Gastroesophageal sphincter (tissue), 4 donors: ENCODE measurements around the gene DNAJC9. TPM values are rescaled to one million over a fixed set of nuclear protein-coding genes. Genes with fewer than 3 reads are reported as not detected.

Source experiments
- ATAC-seq: fragments of 150-250 bp; one replicate; pipeline ENCODE4 v1.9.1; 2016; ENCODE audit warnings: mild to moderate bottlenecking, moderate library complexity
- H3K27ac ChIP-seq, 4 donors: fragments of 200-600 bp; sonication (generic) in 3 of 4; 1 replicate in 3 of 4; 2 replicates in 1 of 4; pipeline ENCODE4 v1.5.1; 2016 to 2019
- H3K27me3 ChIP-seq: fragments of 200-600 bp; sonication (generic); one replicate; pipeline ENCODE4 v1.5.1; 2019
- H3K36me3 ChIP-seq, 2 donors: fragments of 200-600 bp; sonication (generic); one replicate each; pipeline ENCODE4 v1.5.1; 2019; ENCODE audit warnings: control low read depth in 1 of 2
- H3K4me1 ChIP-seq, 3 donors: fragments of 200-600 bp; sonication (generic); 1 replicate in 2 of 3; 2 replicates in 1 of 3; pipeline ENCODE4 v1.5.1; 2016 to 2019; ENCODE audit warnings: control low read depth in 2 of 3
- H3K4me3 ChIP-seq, 2 donors: fragments of 200-600 bp; sonication (generic); one replicate each; pipeline ENCODE4 v1.5.1; 2019; ENCODE audit warnings: mild to moderate bottlenecking in 1 of 2, moderate library complexity in 1 of 2
- H3K9me3 ChIP-seq, 3 donors: fragments of 200-600 bp; sonication (generic); one replicate each; pipeline ENCODE4 v1.5.1; 2017 to 2019; ENCODE audit warnings: control low read depth in 2 of 3
- CTCF ChIP-seq, 4 experiments: fragments of 200-600 bp in 2 of 4; fragments of 450-650 bp in 2 of 4; sonication (generic) in 1 of 4; IDR thresholded peaks; one replicate each; pipeline ENCODE4 v1.5.1; 2017 to 2019; ENCODE audit warnings: antibody characterized with exemption in 4 of 4, mild to moderate bottlenecking in 2 of 4, moderate library complexity in 2 of 4
- EP300 ChIP-seq: sonication (generic); formaldehyde crosslinking; IDR thresholded peaks from one replicate; pipeline ENCODE4 v1.6.1; 2017; ENCODE audit warnings: antibody characterized with exemption, mild to moderate bottlenecking
- POLR2A ChIP-seq, 2 donors: fragments of 450-650 bp; IDR thresholded peaks; one replicate each; pipeline ENCODE4 v1.6.1; 2017; ENCODE audit warnings: antibody characterized with exemption in 2 of 2, mild to moderate bottlenecking in 2 of 2, moderate library complexity in 1 of 2
- POLR2AphosphoS5 ChIP-seq: sonication (generic); formaldehyde crosslinking; IDR thresholded peaks from one replicate; pipeline ENCODE4 v1.6.1; 2017; ENCODE audit warnings: antibody characterized with exemption
- WGBS, 2 donors: methylation state at CpG; one replicate each; pipeline ENCODE4 v1.1.5; 2018; ENCODE audit warnings: low coverage in 1 of 2; 5-methylcytosine and 5-hydroxymethylcytosine counted together
- total RNA-seq, 4 donors: library from RNA; depleted of rRNA; stranded (reverse); fragments of >200 nt; gene quantifications; one replicate each; pipeline ENCODE4 v1.1.0, GENCODE V29; 2016

DNAJC9 gene
- total RNA-seq, 4 donors from 2014 or later: 11.8 to 20.2 (median 14.3) TPM

- H3K27ac ChIP-seq: no peak overlapping the region
- peaks cover 0 to 13% (median 0%) of the 10 kb centered on the region in 3 donors for H3K4me1 ChIP-seq
- peaks cover 0 to 25% of the 10 kb centered on the region in 2 donors for H3K36me3 ChIP-seq
- 90 to 96% methylated on average over 2 to 3 of the region's 3 CpGs for WGBS, 2 donors
- no peak overlapping the region for H3K4me3 ChIP-seq
- no peaks in the 10 kb centered on the region for H3K27me3 ChIP-seq
- no peak for ATAC-seq
- no peaks in the 10 kb centered on the region for H3K9me3 ChIP-seq
- TF ChIP-seq CTCF (IDR thresholded peaks at IDR 0.05): no peak
- no peak for TF ChIP-seq POLR2A (IDR thresholded peaks at IDR 0.05)
- no peak for TF ChIP-seq EP300
- TF ChIP-seq POLR2AphosphoS5: no peak
Measured at GRCh38 chr10:73210395-73211105, 36.5 kb downstream of the DNAJC9 start.

- no peak for ATAC-seq
- Histone ChIP-seq H3K4me1 (peaks cover 0 to 13% (median 0%) of the 10 kb centered on the region in 3 donors), H3K36me3 (peaks cover 0 to 25% of the 10 kb centered on the region in 2 donors), H3K4me3 (no peak overlapping the region), H3K27me3 (no peaks in the 10 kb centered on the region), H3K27ac (no peak overlapping the region), H3K9me3 (no peaks in the 10 kb centered on the region)
- 60 to 75% methylated on average over 1 of the region's 1 CpG for WGBS, 2 donors
- no peak for TF ChIP-seq POLR2A (IDR thresholded peaks at IDR 0.05)
- no peak for TF ChIP-seq POLR2AphosphoS5
- TF ChIP-seq EP300: no peak
- no peak for TF ChIP-seq CTCF (IDR thresholded peaks at IDR 0.05)
Measured at GRCh38 chr10:73209705-73210104, 37.4 kb downstream of the DNAJC9 start.

- H3K36me3 ChIP-seq: peaks cover 0 to 28% of the 10 kb centered on the region in 2 donors
- TF ChIP-seq EP300 (no peak), POLR2AphosphoS5 (no peak), CTCF (IDR thresholded peaks at IDR 0.05) (no peak), POLR2A (IDR thresholded peaks at IDR 0.05) (no peak)
- no peak overlapping the region for H3K27ac ChIP-seq
- H3K27me3 ChIP-seq: no peaks in the 10 kb centered on the region
- no peaks in the 10 kb centered on the region for H3K9me3 ChIP-seq
- peaks cover 0 to 9% (median 0%) of the 10 kb centered on the region in 3 donors for H3K4me1 ChIP-seq
- WGBS, 2 donors: 67 to 82% methylated on average over 1 to 2 of the region's 2 CpGs
- ATAC-seq: peak; percentile 63
- H3K4me3 ChIP-seq: no peak overlapping the region
Measured at GRCh38 chr10:73207883-73208282, 39.2 kb downstream of the DNAJC9 start.

GRCh38 chr10:73206385-73206784 is 40.7 kb downstream of the DNAJC9 start:
- Histone ChIP-seq H3K27ac (no peak overlapping the region), H3K9me3 (no peaks in the 10 kb centered on the region), H3K27me3 (no peaks in the 10 kb centered on the region), H3K4me1 (no peaks in the 10 kb centered on the region), H3K36me3 (peaks cover 0 to 39% of the 10 kb centered on the region in 2 donors), H3K4me3 (no peak overlapping the region)
- no peak for ATAC-seq
- no peak for TF ChIP-seq CTCF (IDR thresholded peaks at IDR 0.05)
- no peak for TF ChIP-seq POLR2AphosphoS5
- TF ChIP-seq EP300: no peak
- no peak for TF ChIP-seq POLR2A (IDR thresholded peaks at IDR 0.05)
- WGBS, 2 donors: 83 to 95% methylated on average over 1 to 3 of the region's 5 CpGs

GRCh38 chr10:73205890-73206289 is 41.2 kb downstream of the DNAJC9 start:
- Histone ChIP-seq H3K4me3 (no peak overlapping the region), H3K4me1 (no peaks in the 10 kb centered on the region), H3K27me3 (no peaks in the 10 kb centered on the region), H3K36me3 (peaks cover 0 to 40% of the 10 kb centered on the region in 2 donors), H3K27ac (no peak overlapping the region), H3K9me3 (no peaks in the 10 kb centered on the region)
- 100% methylated on average over 1 of the region's 1 CpG for WGBS, 2 donors
- no peak for TF ChIP-seq EP300
- no peak for TF ChIP-seq POLR2AphosphoS5
- TF ChIP-seq CTCF (IDR thresholded peaks at IDR 0.05): no peak
- TF ChIP-seq POLR2A (IDR thresholded peaks at IDR 0.05): no peak
- no peak for ATAC-seq
